Measurements from ENCODE around the gene NBEAL2. TPM values are rescaled to one million over a fixed set of nuclear protein-coding genes. Genes with fewer than 3 reads are reported as not detected.

The NBEAL2 gene
- total RNA-seq, 1 experiment from 2014 or later, result 15.7 TPM

DNA sequence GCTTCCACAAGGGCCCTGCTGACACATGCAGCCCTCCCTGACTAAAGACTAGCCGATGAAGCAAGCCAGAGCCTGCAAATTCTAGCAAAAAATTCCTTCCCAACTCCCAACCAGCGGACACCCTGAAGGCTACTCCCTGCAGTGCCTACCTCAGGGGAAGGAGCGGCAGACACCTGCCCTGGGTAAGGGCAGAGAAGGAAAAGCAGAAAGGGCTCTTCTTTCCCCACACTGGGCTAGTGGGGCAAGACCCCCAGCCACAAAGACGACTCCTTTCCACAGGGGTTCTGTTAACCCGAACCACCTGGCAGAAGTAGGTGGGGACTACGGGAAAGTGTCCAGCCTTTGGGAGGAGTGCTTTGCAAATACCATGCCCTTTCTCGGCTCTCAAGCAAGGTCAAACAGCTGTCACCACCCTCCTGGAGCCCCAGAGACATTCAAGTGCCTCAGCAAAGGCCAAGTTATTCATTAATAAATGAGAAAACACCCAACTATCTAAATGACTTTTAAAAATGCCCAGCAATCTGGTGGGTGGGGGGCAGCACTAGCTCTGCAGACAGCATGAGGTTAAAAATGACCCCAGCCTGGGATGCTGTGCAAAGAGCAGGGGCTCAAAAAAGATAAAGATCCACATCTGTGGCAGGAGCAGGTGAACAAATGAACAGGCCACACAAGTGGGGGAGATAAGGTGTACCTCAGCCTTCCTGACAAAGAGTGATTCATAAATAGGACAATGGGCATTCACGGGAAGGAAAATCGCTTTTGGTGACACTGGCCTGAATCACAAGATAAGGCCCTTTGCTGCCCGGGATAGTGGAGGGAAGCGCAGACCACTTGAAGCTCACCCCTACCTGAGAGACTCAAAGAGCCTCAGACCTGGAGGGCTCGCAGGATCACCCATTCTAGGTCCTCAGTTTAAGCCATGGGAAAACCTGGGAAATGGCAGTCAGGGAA lies 36.0 kb upstream of the NBEAL2 start:
- ChIA-PET CTCF (no interaction called here), POLR2A (ENCODE audit: low non-redundant PET) (no interaction called here)
- intact Hi-C loops (cut with micrococcal nuclease; ENCODE audit: unreplicated experiment), result no loop called here
- Histone ChIP-seq H3K4me3 (ENCODE audit: low read depth, low read length, poor library complexity, severe bottlenecking) (no peak overlapping the region), H3K27ac (ENCODE audit: low read depth, low read length, poor library complexity, severe bottlenecking) (no peak overlapping the region), H3K9me3 (ENCODE audit: low read depth, low read length, poor library complexity, severe bottlenecking) (no peaks in the 10 kb centered on the region), H3K36me3 (ENCODE audit: insufficient read depth, low read length, poor library complexity, severe bottlenecking) (no peaks in the 10 kb centered on the region), H3K4me1 (ENCODE audit: insufficient read depth, low read length, poor library complexity, severe bottlenecking) (no peaks in the 10 kb centered on the region), H3K27me3 (replicated peaks; ENCODE audit: insufficient read depth, low read depth, low read length, poor library complexity) (no peaks in the 10 kb centered on the region)
- TF ChIP-seq EZH2 (IDR thresholded peaks at IDR 0.05; ENCODE audit: borderline replicate concordance, low read depth, low read length, poor library complexity, severe bottlenecking), result no peak
- TF ChIP-seq, protein P1, sequence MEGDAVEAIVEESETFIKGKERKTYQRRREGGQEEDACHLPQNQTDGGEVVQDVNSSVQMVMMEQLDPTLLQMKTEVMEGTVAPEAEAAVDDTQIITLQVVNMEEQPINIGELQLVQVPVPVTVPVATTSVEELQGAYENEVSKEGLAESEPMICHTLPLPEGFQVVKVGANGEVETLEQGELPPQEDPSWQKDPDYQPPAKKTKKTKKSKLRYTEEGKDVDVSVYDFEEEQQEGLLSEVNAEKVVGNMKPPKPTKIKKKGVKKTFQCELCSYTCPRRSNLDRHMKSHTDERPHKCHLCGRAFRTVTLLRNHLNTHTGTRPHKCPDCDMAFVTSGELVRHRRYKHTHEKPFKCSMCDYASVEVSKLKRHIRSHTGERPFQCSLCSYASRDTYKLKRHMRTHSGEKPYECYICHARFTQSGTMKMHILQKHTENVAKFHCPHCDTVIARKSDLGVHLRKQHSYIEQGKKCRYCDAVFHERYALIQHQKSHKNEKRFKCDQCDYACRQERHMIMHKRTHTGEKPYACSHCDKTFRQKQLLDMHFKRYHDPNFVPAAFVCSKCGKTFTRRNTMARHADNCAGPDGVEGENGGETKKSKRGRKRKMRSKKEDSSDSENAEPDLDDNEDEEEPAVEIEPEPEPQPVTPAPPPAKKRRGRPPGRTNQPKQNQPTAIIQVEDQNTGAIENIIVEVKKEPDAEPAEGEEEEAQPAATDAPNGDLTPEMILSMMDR (conservative IDR thresholded peaks at IDR 0.05; ENCODE audit: low read depth, low read length), result no peak
- BruUV-seq (replicated peaks), result no TSS peak
- DNase-seq (ENCODE audit: low spot score), result no peak

DNA sequence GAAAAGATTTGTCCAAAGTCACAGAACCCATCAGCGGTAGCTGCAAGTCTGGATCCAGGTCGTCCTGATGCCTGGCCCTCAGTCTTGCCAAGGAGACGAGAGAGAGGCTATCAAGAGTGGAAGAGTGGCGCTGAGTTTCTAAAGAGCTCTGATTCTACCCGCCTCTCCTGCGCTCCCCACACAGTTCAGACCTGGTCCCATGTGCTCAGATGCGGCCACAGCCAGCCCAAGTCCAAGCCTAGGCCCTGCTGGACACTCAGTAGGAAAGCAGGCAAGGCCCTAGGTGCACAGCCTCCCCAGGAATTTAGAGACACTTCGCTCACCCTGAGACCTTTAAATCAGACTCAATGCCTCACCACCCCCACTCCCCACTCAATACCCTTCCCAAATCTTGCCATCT lies 35.3 kb upstream of the NBEAL2 start:
- H3K4me1 ChIP-seq (ENCODE audit: insufficient read depth, low read length, poor library complexity, severe bottlenecking), result no peaks in the 10 kb centered on the region
- no peak overlapping the region for H3K27ac ChIP-seq (ENCODE audit: low read depth, low read length, poor library complexity, severe bottlenecking)
- CTCF ChIA-PET, result no interaction called here
- no TSS peak for BruUV-seq (replicated peaks)
- intact Hi-C loops (cut with micrococcal nuclease; ENCODE audit: unreplicated experiment), result no loop called here
- H3K9me3 ChIP-seq (ENCODE audit: low read depth, low read length, poor library complexity, severe bottlenecking), result no peaks in the 10 kb centered on the region
- DNase-seq (ENCODE audit: low spot score), result no peak
- TF ChIP-seq, protein P1 (conservative IDR thresholded peaks at IDR 0.05; ENCODE audit: low read depth, low read length), result no peak
- no peak for TF ChIP-seq EZH2 (IDR thresholded peaks at IDR 0.05; ENCODE audit: borderline replicate concordance, low read depth, low read length, poor library complexity, severe bottlenecking)
- POLR2A ChIA-PET (ENCODE audit: low non-redundant PET), result no interaction called here
- H3K4me3 ChIP-seq (ENCODE audit: low read depth, low read length, poor library complexity, severe bottlenecking), result no peak overlapping the region
- no peaks in the 10 kb centered on the region for H3K36me3 ChIP-seq (ENCODE audit: insufficient read depth, low read length, poor library complexity, severe bottlenecking)
- no peaks in the 10 kb centered on the region for H3K27me3 ChIP-seq (replicated peaks; ENCODE audit: insufficient read depth, low read depth, low read length, poor library complexity)

DNA sequence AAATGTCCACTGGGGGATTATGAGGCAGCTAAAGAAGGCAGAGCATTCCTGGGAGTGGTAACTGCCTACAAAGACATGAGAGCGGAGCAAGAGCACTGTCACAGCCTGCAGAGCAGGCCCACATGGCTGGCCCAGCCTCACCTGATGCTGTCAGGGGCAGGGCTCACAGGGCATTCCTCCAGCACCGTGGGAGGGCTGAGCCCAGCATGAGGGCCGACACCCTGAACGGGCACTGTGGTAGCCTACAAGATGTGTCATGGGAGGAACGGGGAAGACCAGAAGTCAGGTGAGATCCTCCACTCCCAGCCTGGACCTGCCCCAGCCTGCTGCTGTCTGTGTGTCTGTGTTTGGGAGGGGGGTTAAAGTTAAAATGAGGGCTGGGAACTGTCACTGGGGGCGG lies 33.0 kb upstream of the NBEAL2 start:
- intact Hi-C loops (cut with micrococcal nuclease; ENCODE audit: unreplicated experiment), result no loop called here
- POLR2A ChIA-PET (ENCODE audit: low non-redundant PET), result interaction anchor here (0.7 kb wide), 1 partner anchor 31 kb away, joined by 3 read pairs; no protein-coding TSS in a partner anchor
- BruUV-seq (replicated peaks), result no TSS peak
- Histone ChIP-seq H3K27me3 (replicated peaks; ENCODE audit: insufficient read depth, low read depth, low read length, poor library complexity) (no peaks in the 10 kb centered on the region), H3K4me1 (ENCODE audit: insufficient read depth, low read length, poor library complexity, severe bottlenecking) (no peaks in the 10 kb centered on the region), H3K9me3 (ENCODE audit: low read depth, low read length, poor library complexity, severe bottlenecking) (no peaks in the 10 kb centered on the region), H3K4me3 (ENCODE audit: low read depth, low read length, poor library complexity, severe bottlenecking) (no peak overlapping the region), H3K27ac (ENCODE audit: low read depth, low read length, poor library complexity, severe bottlenecking) (no peak overlapping the region), H3K36me3 (ENCODE audit: insufficient read depth, low read length, poor library complexity, severe bottlenecking) (no peaks in the 10 kb centered on the region)
- no peak for DNase-seq (ENCODE audit: low spot score)
- no peak for TF ChIP-seq EZH2 (IDR thresholded peaks at IDR 0.05; ENCODE audit: borderline replicate concordance, low read depth, low read length, poor library complexity, severe bottlenecking)
- TF ChIP-seq, protein P1 (conservative IDR thresholded peaks at IDR 0.05; ENCODE audit: low read depth, low read length), result no peak
- CTCF ChIA-PET, result no interaction called here

All from A673 (cell line).